Kidney (tissue), 14 donors: Measurements from ENCODE around the gene MXD1. TPM values are rescaled to one million over a fixed set of nuclear protein-coding genes. Genes with fewer than 3 reads are reported as not detected.

ENCODE experiments used
- DNase-seq, 5 donors: peaks; one replicate each; pipeline ENCODE4 v3.0.0-alpha.2; 2013 to 2020
- FAIRE-seq: peaks from 2 replicates; lab custom pipeline; 2012; peaks lifted over from hg19 to GRCh38; lab: Jason Lieb, UNC
- H3K27ac ChIP-seq, 2 donors: one replicate each; pipeline ENCODE4 v1.7.0; 2013; ENCODE audit warnings: low read depth in 2 of 2, low read length in 2 of 2, inconsistent platforms in 1 of 2
- H3K27me3 ChIP-seq: one replicate; pipeline ENCODE4 v1.7.1; 2013; ENCODE audit warnings: low read length, inconsistent platforms; ENCODE audit not compliant: control insufficient read depth, insufficient read depth
- H3K36me3 ChIP-seq, 3 donors: one replicate each; pipeline versions ENCODE4 v1.7.0 to v1.7.1; 2013; ENCODE audit warnings: low read length in 3 of 3, control low read depth in 1 of 3, inconsistent platforms in 1 of 3; ENCODE audit not compliant: insufficient read depth in 3 of 3, control insufficient read depth in 2 of 3
- H3K4me1 ChIP-seq, 3 donors: one replicate each; pipeline versions ENCODE4 v1.7.0 to v1.7.1; 2013; ENCODE audit warnings: low read length in 3 of 3, inconsistent platforms in 1 of 3, low read depth in 1 of 3; ENCODE audit not compliant: control insufficient read depth in 2 of 3, insufficient read depth in 2 of 3
- H3K4me3 ChIP-seq, 3 donors: one replicate each; pipeline versions ENCODE4 v1.7.0 to v1.8.1; 2013; ENCODE audit warnings: low read length in 3 of 3, control low read depth in 1 of 3, inconsistent platforms in 1 of 3
- H3K9ac ChIP-seq, 3 donors: one replicate each; pipeline versions ENCODE4 v1.7.0 to v1.7.1; 2013; ENCODE audit warnings: low read length in 3 of 3, control low read depth in 1 of 3, inconsistent platforms in 1 of 3
- H3K9me3 ChIP-seq, 3 donors: one replicate each; pipeline versions ENCODE4 v1.7.0 to v1.7.1; 2013; ENCODE audit warnings: low read length in 3 of 3, control low read depth in 1 of 3, inconsistent platforms in 1 of 3; ENCODE audit not compliant: control insufficient read depth in 2 of 3, insufficient read depth in 1 of 3
- intact Hi-C: fragments of 100-400 bp; cut with DNase I; formaldehyde crosslinking; loops from one replicate; pipeline ENCODE4 v1.11.1; 2022
- polyA plus RNA-seq: library from polyadenylated mRNA; stranded (reverse); fragments of 350-450 nt; fragmentation: Illumina TruSeq; extraction: RNeasy Lipid Tissue Mini Kit (QIAGEN cat#74804); gene quantifications from one replicate; pipeline ENCODE4 v1.2.3, GENCODE V29; 2014; ENCODE audit warnings: low read depth, low replicate concordance; ENCODE audit not compliant: insufficient read depth
- total RNA-seq: library from RNA; stranded (reverse); fragmentation: NEBNext Ultra II Directional; extraction: Animal tissue kit (Norgen Biotek cat#: 25700); gene quantifications from one replicate; pipeline ENCODE4 v1.2.1, GENCODE V29; 2021
- TF ChIP-seq, protein P1 (sequence below): IDR thresholded peaks from 3 replicates; pipeline ENCODE4 v1.5.1; 2012; ENCODE audit warnings: mild to moderate bottlenecking, moderate library complexity, borderline replicate concordance; ENCODE audit not compliant: insufficient read depth; ENCODE audit errors: extremely low read depth
- donor health status: control.
- donor health status: control.
- donor health status: control.
- donor health status: control.
- donor health status: control.
- donor health status: DM: yes; HTN: yes; CAD: no.
- donor health status: Normal renal cell carcinoma (clear cell type).

MXD1 gene
- total and polyA plus RNA-seq, 2 donors from 2014 or later = 4.9 to 13.3 TPM

DNA sequence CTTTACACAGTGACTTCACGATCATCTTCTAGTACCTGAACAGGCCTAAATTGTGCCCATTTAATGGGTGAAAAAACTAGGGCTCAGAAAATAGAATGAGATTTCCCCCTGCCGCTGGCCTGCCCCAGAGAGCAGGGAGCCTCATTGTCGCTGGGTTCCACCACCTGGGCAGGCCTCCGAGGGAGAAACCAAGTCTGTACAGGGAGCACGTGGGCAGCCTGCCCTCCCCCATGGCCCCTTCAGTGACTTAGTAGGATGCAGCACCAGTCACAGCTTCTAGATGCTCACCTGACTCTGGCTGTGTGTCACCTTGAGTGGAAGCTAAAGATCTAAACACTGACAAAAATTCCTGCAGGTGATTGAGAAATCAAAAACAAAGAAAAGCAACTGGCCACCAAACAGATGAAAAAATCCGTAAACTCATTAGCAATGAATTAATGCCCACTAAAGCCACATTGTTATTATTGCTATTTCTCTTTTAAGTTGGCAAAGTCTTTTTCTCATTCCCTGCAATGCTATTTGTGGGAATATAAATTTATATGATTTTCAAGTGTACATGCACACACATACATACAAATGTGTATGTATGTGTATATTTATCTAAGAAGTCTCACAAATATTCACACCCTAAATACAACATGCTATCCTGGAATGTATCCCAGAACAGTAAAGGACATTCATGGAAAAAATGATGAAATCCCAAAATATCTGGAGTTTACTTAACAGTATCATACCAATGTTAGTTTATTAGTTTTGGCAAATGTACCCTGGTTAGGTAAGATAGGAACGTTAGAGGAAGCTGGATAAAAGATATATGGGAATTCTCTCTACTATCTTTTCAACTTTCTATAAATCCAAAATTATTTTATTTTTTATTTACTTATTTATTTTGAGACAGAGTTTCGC lies 65.2 kb downstream of the MXD1 start:
- TF ChIP-seq, protein P1, sequence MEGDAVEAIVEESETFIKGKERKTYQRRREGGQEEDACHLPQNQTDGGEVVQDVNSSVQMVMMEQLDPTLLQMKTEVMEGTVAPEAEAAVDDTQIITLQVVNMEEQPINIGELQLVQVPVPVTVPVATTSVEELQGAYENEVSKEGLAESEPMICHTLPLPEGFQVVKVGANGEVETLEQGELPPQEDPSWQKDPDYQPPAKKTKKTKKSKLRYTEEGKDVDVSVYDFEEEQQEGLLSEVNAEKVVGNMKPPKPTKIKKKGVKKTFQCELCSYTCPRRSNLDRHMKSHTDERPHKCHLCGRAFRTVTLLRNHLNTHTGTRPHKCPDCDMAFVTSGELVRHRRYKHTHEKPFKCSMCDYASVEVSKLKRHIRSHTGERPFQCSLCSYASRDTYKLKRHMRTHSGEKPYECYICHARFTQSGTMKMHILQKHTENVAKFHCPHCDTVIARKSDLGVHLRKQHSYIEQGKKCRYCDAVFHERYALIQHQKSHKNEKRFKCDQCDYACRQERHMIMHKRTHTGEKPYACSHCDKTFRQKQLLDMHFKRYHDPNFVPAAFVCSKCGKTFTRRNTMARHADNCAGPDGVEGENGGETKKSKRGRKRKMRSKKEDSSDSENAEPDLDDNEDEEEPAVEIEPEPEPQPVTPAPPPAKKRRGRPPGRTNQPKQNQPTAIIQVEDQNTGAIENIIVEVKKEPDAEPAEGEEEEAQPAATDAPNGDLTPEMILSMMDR = no peak
- Histone ChIP-seq H3K36me3 (no peaks in the 10 kb centered on the region), H3K4me3 (no peak overlapping the region), H3K9me3 (no peaks in the 10 kb centered on the region), H3K27ac (no peak overlapping the region), H3K27me3 (no peaks in the 10 kb centered on the region), H3K9ac (no peak overlapping the region), H3K4me1 (no peaks in the 10 kb centered on the region)
- intact Hi-C loops = no loop called here
- FAIRE-seq = no peak
- no peak for DNase-seq

DNA sequence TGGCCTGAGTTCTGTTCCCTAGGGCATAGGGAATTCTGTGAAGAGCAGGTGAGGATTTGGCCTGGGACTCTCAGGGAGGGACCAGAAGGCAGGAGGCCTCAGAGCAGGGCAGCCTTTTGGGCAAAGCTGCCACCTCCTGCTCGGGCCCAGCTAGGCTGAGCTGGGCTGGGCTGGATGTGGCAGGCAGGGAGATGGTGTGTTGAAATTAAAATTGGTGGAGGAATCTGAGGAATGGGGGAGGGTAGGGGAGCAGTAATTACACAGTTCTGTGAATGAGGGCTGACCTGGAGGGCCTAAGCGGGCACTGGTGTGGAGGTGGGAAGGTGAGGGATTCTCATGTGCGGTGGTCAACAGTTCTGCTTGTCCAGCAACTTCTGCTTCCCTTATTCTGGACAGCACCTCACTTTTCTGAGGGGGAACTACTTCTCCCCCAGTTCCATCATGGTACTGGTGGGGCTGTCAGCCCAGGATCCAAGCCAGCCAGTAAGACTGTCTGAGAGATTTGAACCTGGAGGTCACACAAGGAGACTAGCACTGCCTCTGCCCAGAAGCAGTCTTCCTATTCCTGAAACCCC lies 68.6 kb downstream of the MXD1 start:
- no peak overlapping the region for H3K4me3 ChIP-seq
- DNase-seq (no peak), FAIRE-seq (no peak)
- H3K27ac ChIP-seq = no peak overlapping the region
- H3K36me3 ChIP-seq = no peaks in the 10 kb centered on the region
- intact Hi-C loops = no loop called here
- H3K4me1 ChIP-seq = no peaks in the 10 kb centered on the region
- H3K27me3 ChIP-seq = no peaks in the 10 kb centered on the region
- H3K9me3 ChIP-seq = no peaks in the 10 kb centered on the region
- TF ChIP-seq, protein P1 = no peak
- H3K9ac ChIP-seq = no peak overlapping the region

DNA sequence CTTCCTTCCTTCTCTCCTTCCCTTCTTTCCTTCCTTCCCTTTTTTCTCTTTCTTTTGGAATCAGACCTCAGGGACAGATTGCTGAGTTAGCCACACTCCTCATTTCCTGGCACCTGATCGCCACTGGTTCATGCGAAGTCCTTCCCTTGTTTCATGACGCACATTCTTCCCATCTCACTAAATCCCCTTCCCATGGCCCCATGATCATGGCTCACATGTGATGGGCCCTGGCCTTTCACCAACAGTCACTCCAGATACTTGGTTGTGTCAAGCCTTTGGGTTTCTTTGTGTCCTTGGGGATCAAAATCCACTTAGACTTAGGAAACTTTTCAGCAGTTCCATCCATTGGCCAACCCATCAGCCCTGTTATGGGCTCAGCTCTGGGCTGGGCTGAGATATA lies 70.3 kb downstream of the MXD1 start:
- Histone ChIP-seq H3K9me3 (no peaks in the 10 kb centered on the region), H3K9ac (no peak overlapping the region), H3K27ac (no peak overlapping the region), H3K36me3 (no peaks in the 10 kb centered on the region), H3K4me3 (no peak overlapping the region), H3K27me3 (no peaks in the 10 kb centered on the region), H3K4me1 (no peaks in the 10 kb centered on the region)
- intact Hi-C loops = no loop called here
- no peak for DNase-seq
- no peak for FAIRE-seq
- TF ChIP-seq, protein P1 = no peak
